Frontal cortex (tissue), 4 donors: Measurements from ENCODE around the gene LYL1. TPM values are rescaled to one million over a fixed set of nuclear protein-coding genes. Genes with fewer than 3 reads are reported as not detected.

ENCODE experiments used
- DNase-seq, 2 donors: peaks; one replicate each; pipeline ENCODE4 v3.0.0; 2012; ENCODE audit warnings: low spot score in 2 of 2
- FAIRE-seq: peaks from 2 replicates; lab custom pipeline; 2012; peaks lifted over from hg19 to GRCh38; lab: Jason Lieb, UNC
- total RNA-seq: library from RNA; depleted of rRNA; stranded (reverse); fragments of >200 nt; gene quantifications from one replicate; pipeline ENCODE4 v1.2.3, GENCODE V29; 2014
- donor health status: control.
- donor health status: control.
- donor health status: control.

The LYL1 gene
- total RNA-seq, 1 donor from 2014 or later, result 2.9 TPM

- FAIRE-seq, result no peak
- DNase-seq, result no peak
These were observed 28.3 kb upstream of the LYL1 start for GRCh38 chr19:13130886-13131490.

- DNase-seq (no peak), FAIRE-seq (no peak)
These were observed 26.7 kb upstream of the LYL1 start for GRCh38 chr19:13129384-13129783.

GRCh38 chr19:13128583-13128982 is 25.9 kb upstream of the LYL1 start:
- FAIRE-seq (no peak), DNase-seq (no peak)

- DNase-seq (no peak), FAIRE-seq (no peak)
These were observed 25.3 kb upstream of the LYL1 start for GRCh38 chr19:13127811-13128575.

- FAIRE-seq (no peak), DNase-seq (no peak)
These were observed 24.4 kb upstream of the LYL1 start for GRCh38 chr19:13127051-13127450.

GRCh38 chr19:13122980-13123957 is 20.6 kb upstream of the LYL1 start:
- DNase-seq, result no peak
- no peak for FAIRE-seq

GRCh38 chr19:13122275-13122878 is 19.7 kb upstream of the LYL1 start:
- FAIRE-seq, result no peak

GRCh38 chr19:13121551-13122274 is 19.1 kb upstream of the LYL1 start:
- FAIRE-seq (no peak), DNase-seq (no peak)

More at GRCh38 chr19:13122275-13122878, 19.7 kb upstream of the LYL1 start:
- DNase-seq, result no peak

GRCh38 chr19:13120817-13121216 is 18.2 kb upstream of the LYL1 start:
- DNase-seq (no peak), FAIRE-seq (no peak)

- FAIRE-seq (no peak), DNase-seq (no peak)
These were observed 17.4 kb upstream of the LYL1 start for GRCh38 chr19:13120031-13120430.

- DNase-seq (no peak), FAIRE-seq (no peak)
These were observed 17.0 kb upstream of the LYL1 start for GRCh38 chr19:13119627-13120026.

GRCh38 chr19:13118424-13119193 is 16.0 kb upstream of the LYL1 start:
- DNase-seq (peak in 1 of 2 donors; percentile 48), FAIRE-seq (no peak)

GRCh38 chr19:13117772-13118423 is 15.2 kb upstream of the LYL1 start, which contains the start of gene NACC1:
Gene NACC1, plus strand, starts transcription at chr19:13118264. Its CDS starts 16,944 bp downstream, at chr19:13135208.
- FAIRE-seq (no peak), DNase-seq (peak; percentile 99)

GRCh38 chr19:13117176-13117771 is 14.6 kb upstream of the LYL1 start:
- DNase-seq, result no peak
- no peak for FAIRE-seq

- no peak for FAIRE-seq
These were observed 13.9 kb upstream of the LYL1 start, which contains the start of gene TRMT1 for GRCh38 chr19:13116282-13117175. Gene TRMT1, minus strand, starts transcription at chr19:13116740. Its CDS starts 341 bp downstream, at chr19:13116399.

GRCh38 chr19:13115936-13116281 is 13.3 kb upstream of the LYL1 start:
- DNase-seq (no peak), FAIRE-seq (no peak)

More at GRCh38 chr19:13116282-13117175, 13.9 kb upstream of the LYL1 start, which contains the start of gene TRMT1:
- peak; percentile 88 to 90 for DNase-seq
